HG03342 (cell line): Measurements from ENCODE around the gene GAST.
"Not testable (repeated sequence)": the region's sequence is repeated elsewhere in the genome, so short reads cannot be mapped to it uniquely, and the experiment has no call there.

Source experiments
- ATAC-seq: cut with Tn5 transposase; IDR thresholded peaks from one replicate; pipeline ENCODE4 v1.9.1; 2021; ENCODE audit warnings: mild to moderate bottlenecking, moderate library complexity; ENCODE audit not compliant: unreplicated experiment

GAST gene

DNA sequence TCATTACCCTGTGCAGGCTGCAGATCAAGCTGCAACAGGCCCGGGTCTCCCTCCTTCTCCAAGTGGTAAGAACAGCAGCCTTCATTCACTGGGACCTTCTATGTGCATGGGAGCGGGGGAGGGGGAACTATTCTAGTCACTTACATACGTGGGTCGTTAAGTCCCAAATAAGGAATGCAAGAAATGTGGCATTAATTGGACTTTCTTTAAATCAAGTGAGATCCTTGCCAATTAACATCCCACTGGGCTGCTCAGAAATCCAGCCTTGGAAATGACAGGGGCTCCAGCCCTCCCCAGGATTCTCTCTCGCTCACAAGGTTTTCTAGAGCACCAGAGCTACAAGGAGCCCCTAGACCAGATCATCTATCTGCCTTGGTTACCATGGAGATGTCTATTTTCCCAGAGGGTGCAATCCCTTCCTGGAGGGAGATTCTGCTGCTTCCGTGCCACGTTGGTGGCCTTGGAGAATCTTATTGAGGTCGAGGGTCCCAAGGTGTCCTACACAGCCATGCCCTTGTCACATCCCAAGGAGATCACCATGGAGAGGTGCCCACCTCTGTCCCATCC, 28.6 kb upstream of the GAST start:
- no peak for ATAC-seq

- ATAC-seq, result no peak
Observed at GRCh38 chr17:41684035-41684434, 28.1 kb upstream of the GAST start.

- not testable (repeated sequence) for ATAC-seq
Observed at GRCh38 chr17:41685753-41686152, 26.4 kb upstream of the GAST start.

DNA sequence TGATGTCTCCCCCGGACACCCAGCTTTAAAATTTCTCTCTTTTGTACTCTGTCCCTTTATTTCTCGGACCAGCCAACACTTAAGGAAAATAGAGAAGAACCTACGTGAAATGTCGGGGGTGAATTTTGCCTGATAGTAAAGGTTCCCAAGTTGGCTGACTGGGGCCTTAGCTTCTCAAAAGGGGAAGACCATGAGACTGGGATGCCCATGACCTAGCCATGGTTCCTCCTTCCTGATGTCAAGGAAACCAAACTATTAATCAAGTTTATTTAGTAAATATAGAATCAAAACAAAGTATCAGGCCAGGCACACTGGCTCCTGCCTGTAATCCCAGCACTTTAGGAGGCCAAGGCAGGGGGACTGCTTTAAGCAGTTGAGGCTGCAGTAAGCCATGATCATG, 25.9 kb upstream of the GAST start:
- ATAC-seq, result no peak

GRCh38 chr17:41687828-41688640, 24.1 kb upstream of the GAST start:
- ATAC-seq, result no peak

- ATAC-seq, result peak; percentile 62
Observed at GRCh38 chr17:41688641-41689496, 23.3 kb upstream of the GAST start, which contains the start of gene EIF1. TSS of gene EIF1 (plus strand) at chr17:41688885. CDS start at chr17:41689039, 154 bp downstream.

DNA sequence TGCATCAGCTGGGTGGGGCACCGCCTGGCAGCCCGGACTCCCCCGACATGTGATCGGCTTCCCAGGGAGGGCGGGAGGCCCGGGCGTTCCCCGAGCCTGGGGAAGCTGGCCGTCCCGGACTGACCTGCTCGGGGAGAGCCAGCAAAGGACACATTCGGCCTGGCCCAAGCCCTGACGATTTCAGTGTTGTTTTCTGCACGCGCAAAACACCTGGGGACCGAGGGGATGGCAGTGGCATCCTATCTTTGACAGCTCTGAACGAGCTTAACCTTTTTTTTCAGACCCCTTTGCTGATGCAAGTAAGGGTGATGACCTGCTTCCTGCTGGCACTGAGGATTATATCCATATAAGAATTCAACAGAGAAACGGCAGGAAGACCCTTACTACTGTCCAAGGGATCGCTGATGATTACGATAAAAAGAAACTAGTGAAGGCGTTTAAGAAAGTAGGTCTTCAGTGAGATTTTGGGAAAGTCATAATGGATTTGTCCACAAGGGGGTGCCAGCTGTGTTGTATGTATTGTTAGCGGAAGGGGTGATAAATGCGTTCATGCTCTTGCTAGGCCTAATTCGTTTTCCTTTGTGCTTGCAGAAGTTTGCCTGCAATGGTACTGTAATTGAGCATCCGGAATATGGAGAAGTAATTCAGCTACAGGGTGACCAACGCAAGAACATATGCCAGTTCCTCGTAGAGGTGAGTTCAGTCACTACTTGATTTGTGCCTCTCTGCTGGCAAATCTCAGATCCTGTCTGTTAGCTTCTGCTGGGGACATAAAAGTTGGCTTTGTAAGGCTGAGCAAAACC, 22.4 kb upstream of the GAST start:
- no peak for ATAC-seq

GRCh38 chr17:41690497-41690896, 21.6 kb upstream of the GAST start:
- ATAC-seq, result no peak

DNA sequence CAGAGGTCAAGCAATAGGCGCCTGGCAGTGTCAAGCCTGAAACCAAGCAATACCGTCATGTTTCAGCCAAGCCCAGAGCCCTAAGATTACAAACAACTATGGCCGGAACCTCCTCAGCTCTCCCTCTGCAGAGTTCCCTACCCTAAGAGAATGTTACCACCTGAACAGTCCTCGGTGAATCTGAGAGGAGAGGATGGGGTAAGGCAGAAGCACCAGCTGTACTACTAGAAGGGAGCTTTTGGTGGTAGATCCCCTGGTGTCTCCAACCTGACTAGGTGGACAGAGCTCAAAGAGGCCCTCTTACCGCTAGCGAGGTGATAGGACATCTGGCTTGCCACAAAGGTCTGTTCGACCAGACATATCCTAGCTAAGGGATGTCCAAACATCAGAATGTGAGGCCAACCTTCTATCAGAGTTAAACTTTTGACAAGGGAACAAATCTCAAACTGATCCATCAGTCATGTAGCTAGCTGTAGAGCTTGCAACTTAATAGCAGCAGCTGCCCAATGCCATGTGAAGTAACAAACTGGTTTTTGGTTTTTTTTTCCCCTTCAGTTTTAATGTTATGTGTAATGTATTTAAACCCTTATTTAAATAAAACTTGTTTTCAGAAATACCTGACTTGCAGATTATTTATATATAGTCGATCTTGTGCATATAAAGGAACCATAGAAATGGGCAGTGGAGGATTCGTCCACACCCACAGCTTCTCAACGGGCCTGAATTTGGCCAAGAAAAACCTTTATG, 20.9 kb upstream of the GAST start:
- ATAC-seq, result no peak

DNA sequence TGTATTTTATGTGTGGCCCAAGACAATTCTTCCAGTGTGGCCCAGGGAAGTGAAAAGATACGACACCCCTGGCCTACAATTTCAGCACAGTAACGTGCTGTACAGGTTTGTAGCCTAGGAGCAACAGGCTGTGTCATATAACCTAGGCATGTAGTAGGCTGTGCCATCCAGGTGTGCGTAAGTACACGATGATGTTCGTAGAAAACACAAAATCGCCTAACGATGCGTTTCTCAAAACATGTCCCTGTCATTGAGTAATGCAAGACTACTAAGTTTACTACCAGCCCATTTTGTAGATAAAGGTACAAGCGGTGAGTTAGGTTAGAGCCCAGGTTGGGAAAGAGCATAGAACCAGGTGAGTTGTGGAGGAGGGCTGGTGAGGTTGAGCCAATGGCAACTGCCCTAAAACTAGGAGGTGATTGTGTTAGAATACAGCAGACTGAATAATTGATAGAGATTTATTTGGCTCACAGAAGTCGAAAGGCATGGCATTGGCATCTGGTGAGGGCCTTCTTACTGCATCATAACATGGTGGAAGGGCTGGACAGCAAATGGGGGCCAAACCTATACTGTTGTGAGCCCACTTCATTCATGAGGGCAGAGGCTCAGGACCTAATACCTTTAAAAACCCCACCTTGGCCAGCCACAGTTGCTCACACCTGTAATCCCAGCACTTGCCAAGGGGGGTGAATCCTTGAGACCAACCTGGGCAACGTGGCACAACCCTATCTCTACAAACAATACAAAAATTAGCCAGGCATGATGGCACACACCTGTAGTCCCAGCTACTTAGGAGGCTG, 19.2 kb upstream of the GAST start:
- no peak for ATAC-seq

DNA sequence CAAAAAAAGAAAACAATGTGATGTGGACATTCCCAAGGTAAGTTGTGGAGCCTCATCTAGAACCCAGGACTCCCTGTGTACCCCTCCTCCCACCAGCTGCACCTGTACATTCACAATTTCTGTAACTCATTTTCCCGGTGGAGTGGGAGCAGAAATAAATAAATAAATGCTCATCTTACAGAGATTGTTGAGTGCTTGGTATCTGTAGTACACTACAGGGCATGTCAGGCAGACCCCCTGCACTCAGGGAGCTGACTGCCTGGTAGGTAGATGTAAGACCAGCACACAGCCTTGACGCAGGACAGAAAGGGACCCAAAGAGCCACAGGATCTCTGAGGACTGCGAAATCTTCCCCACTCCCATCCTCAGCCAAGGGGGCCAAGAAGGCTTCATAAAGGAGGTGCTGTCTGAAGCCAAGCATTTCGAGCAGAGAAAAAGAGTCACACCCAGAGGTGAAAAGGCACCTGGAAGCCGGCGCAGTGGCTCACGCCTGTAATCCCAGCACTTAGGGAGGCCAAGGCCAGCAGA, 16.9 kb upstream of the GAST start:
- no peak for ATAC-seq

DNA sequence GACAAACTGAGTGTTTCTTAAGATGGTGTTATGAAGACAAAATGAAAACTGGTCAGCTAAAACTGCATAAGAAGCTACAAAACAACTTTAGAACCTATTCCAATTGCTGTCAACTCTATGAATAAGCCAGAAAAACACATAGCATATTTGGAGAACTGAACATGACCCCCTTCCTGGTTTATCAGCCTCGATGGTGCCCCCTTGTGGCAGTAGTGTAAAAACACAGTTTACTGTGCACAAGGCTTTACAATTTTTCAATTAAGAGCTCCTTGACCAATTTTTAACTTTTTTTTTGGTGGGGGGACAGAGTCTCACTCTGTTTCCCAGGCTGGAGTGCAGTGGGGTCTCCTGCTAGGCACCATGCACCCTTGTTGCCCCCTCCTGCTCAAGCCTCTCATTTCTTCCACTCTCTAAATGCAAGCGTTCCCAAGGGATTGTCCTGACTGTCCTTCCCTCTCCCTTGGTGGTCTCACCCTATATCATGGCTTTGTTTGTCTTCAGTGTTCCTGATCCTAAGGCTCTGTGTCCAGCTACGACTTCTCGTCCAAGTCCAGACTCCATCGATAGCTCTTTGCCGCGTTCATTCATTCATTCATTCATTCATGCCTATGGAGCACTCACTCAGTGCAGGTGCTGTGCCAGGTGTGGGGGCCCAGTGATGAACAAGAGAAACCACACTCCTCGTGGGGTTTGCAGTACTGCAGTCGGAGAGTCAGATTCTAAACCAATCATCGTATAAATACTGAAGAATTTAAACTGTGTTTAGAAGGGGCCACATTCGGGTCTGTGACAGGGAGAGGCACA, 16.0 kb upstream of the GAST start:
- ATAC-seq, result no peak

- no peak for ATAC-seq
Observed at GRCh38 chr17:41697122-41697962, 14.8 kb upstream of the GAST start.

GRCh38 chr17:41700843-41701242, 11.3 kb upstream of the GAST start:
- not testable (repeated sequence) for ATAC-seq

- no peak for ATAC-seq
Observed at GRCh38 chr17:41702712-41703111, 9.4 kb upstream of the GAST start.

- no peak for ATAC-seq
Observed at GRCh38 chr17:41705271-41705991, 6.7 kb upstream of the GAST start.
